ENCODE data around the gene RPL36.

Gene RPL36

DNA sequence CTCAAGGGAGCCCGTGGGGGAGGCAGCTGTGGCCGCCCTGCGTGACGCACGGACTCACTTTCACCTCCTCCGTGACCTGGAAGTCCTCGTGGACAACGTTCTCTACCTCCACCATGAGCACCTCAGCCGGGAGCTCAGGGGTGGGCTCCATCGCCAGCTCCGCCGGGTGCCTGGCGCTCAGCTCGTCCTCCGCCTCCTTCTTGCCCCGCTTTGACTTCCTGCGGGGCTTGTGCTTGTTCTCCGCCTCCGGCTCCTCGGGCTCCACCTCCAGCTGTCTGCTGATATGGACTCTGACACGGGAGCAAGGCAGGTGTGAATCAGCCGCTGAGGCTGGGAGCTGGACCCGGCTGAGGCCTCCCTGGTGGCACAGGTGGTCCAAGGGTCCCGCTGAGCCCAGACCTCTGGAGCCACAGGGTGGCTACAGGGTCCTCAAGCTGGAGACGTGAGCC is 21.6 kb downstream of the RPL36 start:
- H3K4me3 ChIP-seq (ENCODE audit: low read depth, low read length): no peak overlapping the region
- H3K27me3 ChIP-seq (replicated peaks): no peaks in the 10 kb centered on the region
- TF ChIP-seq CTCF (IDR thresholded peaks at IDR 0.05; ENCODE audit: low read depth, low read length, missing control alignments): no peak
- no peak for DNase-seq
- in situ Hi-C loops (cut with HindIII; ENCODE audit: low pct_ligation_motif_present, low sequenced_read_pairs): no loop called here
- no peak overlapping the region for H3K27ac ChIP-seq
- H3K36me3 ChIP-seq (replicated peaks): peaks cover 59% of the 10 kb centered on the region

DNA sequence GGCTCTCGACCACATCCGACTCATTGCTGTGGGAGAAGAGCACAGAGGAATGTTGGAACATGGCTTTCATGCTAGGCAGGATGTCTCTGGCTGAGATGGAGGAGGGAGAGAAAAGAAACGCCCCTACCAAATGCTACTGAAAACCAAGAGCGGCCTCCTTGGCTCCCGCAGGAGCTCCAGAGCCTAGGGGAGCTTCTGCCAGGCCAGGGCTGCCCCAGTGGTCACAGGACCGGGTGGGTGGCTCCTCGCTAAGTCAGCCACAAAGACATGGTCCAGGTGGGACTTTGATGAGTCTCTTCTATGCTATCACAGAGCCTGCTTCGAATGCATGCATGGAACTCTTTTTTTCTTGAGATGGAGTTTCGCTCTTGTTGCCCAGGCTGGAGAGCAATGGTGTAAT is 23.1 kb downstream of the RPL36 start:
- peaks cover 45% of the 10 kb centered on the region for H3K36me3 ChIP-seq (replicated peaks)
- H3K27ac ChIP-seq: no peak overlapping the region
- no peaks in the 10 kb centered on the region for H3K27me3 ChIP-seq (replicated peaks)
- no peak overlapping the region for H3K4me3 ChIP-seq (ENCODE audit: low read depth, low read length)
- in situ Hi-C loops (cut with HindIII; ENCODE audit: low pct_ligation_motif_present, low sequenced_read_pairs): no loop called here
- DNase-seq: no peak
- TF ChIP-seq CTCF (IDR thresholded peaks at IDR 0.05; ENCODE audit: low read depth, low read length, missing control alignments): no peak

GRCh38 chr19:5714816-5715215 is 24.7 kb downstream of the RPL36 start:
- Histone ChIP-seq H3K36me3 (replicated peaks) (peaks cover 42% of the 10 kb centered on the region), H3K27ac (no peak overlapping the region), H3K27me3 (replicated peaks) (no peaks in the 10 kb centered on the region), H3K4me3 (ENCODE audit: low read depth, low read length) (no peak overlapping the region)
- in situ Hi-C loops (cut with HindIII; ENCODE audit: low pct_ligation_motif_present, low sequenced_read_pairs): no loop called here
- no peak for TF ChIP-seq CTCF (IDR thresholded peaks at IDR 0.05; ENCODE audit: low read depth, low read length, missing control alignments)
- no peak for DNase-seq

GRCh38 chr19:5717215-5717935 is 27.3 kb downstream of the RPL36 start:
- no peak overlapping the region for H3K4me3 ChIP-seq (ENCODE audit: low read depth, low read length)
- DNase-seq: no peak
- in situ Hi-C loops (cut with HindIII; ENCODE audit: low pct_ligation_motif_present, low sequenced_read_pairs): no loop called here
- peak overlapping the region; percentile 90 for H3K27ac ChIP-seq
- H3K36me3 ChIP-seq (replicated peaks): peaks cover 18% of the 10 kb centered on the region
- H3K27me3 ChIP-seq (replicated peaks): no peaks in the 10 kb centered on the region
- no peak for TF ChIP-seq CTCF (IDR thresholded peaks at IDR 0.05; ENCODE audit: low read depth, low read length, missing control alignments)

GRCh38 chr19:5718037-5718578 is 28.0 kb downstream of the RPL36 start:
- Histone ChIP-seq H3K4me3 (ENCODE audit: low read depth, low read length) (peak overlapping the region; percentile 92), H3K27ac (peak overlapping the region; percentile 90), H3K27me3 (replicated peaks) (no peaks in the 10 kb centered on the region), H3K36me3 (replicated peaks) (peaks cover 11% of the 10 kb centered on the region)
- in situ Hi-C loops (cut with HindIII; ENCODE audit: low pct_ligation_motif_present, low sequenced_read_pairs): no loop called here
- DNase-seq: peak; percentile 62
- no peak for TF ChIP-seq CTCF (IDR thresholded peaks at IDR 0.05; ENCODE audit: low read depth, low read length, missing control alignments)
